Uterus (tissue), 4 donors: ENCODE data around the gene CHD1L. TPM values are rescaled to one million over a fixed set of nuclear protein-coding genes. Genes with fewer than 3 reads are reported as not detected.

Source experiments
- DNase-seq, 2 donors: peaks; one replicate each; pipeline ENCODE4 v3.0.0-alpha.2; 2019 to 2020
- H3K27ac ChIP-seq, 2 donors: fragments of 200-600 bp; sonication (generic); 1 replicate in 1 of 2; 2 replicates in 1 of 2; pipeline ENCODE4 v1.5.1; 2016 to 2018
- H3K27me3 ChIP-seq, 2 donors: fragments of 200-600 bp; sonication (generic); one replicate each; pipeline ENCODE4 v1.5.1; 2018 to 2019; ENCODE audit warnings: control low read depth in 1 of 2
- H3K36me3 ChIP-seq, 2 donors: fragments of 200-600 bp; sonication (generic); one replicate each; pipeline ENCODE4 v1.5.1; 2019; ENCODE audit warnings: control low read depth in 1 of 2
- H3K4me1 ChIP-seq, 2 donors: fragments of 200-600 bp; sonication (generic); one replicate each; pipeline ENCODE4 v1.5.1; 2018 to 2019; ENCODE audit warnings: control low read depth in 1 of 2
- H3K4me3 ChIP-seq, 2 donors: fragments of 200-600 bp; sonication (generic); 1 replicate in 1 of 2; 2 replicates in 1 of 2; pipeline ENCODE4 v1.5.1; 2018 to 2019; ENCODE audit warnings: mild to moderate bottlenecking in 1 of 2
- H3K9me3 ChIP-seq, 2 donors: fragments of 200-600 bp; sonication (generic); one replicate each; pipeline ENCODE4 v1.5.1; 2019; ENCODE audit warnings: control low read depth in 1 of 2
- POLR2A ChIP-seq, 2 donors: fragments of 450-650 bp; IDR thresholded peaks; one replicate each; pipeline ENCODE4 v1.6.1; 2016; ENCODE audit warnings: antibody characterized with exemption in 2 of 2, mild to moderate bottlenecking in 1 of 2, moderate library complexity in 1 of 2
- intact Hi-C: fragments of 100-400 bp; cut with DNase I; formaldehyde crosslinking; loops from one replicate; pipeline ENCODE4 v1.15.1; 2023; ENCODE audit warnings: low total_unique reads
- total RNA-seq, 4 donors: library from RNA; depleted of rRNA in 3 of 4; stranded (reverse); fragments of >200 nt in 3 of 4; gene quantifications; one replicate each; pipeline versions ENCODE4 v1.1.0 to v1.2.4, GENCODE V29; 2014 to 2023
- TF ChIP-seq, protein P1 (sequence below), 4 experiments: fragments of 200-600 bp in 2 of 4; fragments of 450-650 bp in 2 of 4; sonication (generic) in 2 of 4; IDR thresholded peaks; one replicate each; pipeline ENCODE4 v1.5.1; 2016 to 2019; ENCODE audit warnings: antibody characterized with exemption in 4 of 4, mild to moderate bottlenecking in 2 of 4, moderate library complexity in 1 of 4
- donor health status: DM: yes; HTN: yes; CAD: no.

The CHD1L gene
- total RNA-seq, 4 donors from 2014 or later, result 23.5 to 41.3 (median 39.5) TPM

DNA sequence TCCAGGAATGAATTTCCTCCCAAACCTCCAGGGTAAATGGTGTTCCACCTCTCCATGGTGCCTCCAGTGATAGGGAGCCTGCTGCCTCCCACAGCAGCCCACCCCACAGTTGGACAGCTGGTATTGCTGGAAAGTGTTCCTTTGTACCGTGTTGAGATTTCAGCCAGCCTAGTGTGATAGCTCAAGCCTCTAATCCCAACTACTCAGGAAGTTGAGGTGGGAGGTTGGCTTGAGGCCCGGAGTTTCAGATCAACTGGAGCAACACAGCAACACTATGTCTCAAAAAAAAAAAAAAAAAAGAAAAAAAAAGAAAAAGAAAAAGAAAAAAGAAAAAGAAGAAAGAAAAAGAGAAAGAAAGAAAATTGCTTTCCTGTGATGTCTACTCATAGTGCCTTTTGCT, 96.1 kb downstream of the CHD1L start:
- Histone ChIP-seq H3K9me3 (no peaks in the 10 kb centered on the region), H3K4me1 (no peaks in the 10 kb centered on the region), H3K27me3 (no peaks in the 10 kb centered on the region), H3K4me3 (no peak overlapping the region), H3K27ac (no peak overlapping the region), H3K36me3 (no peaks in the 10 kb centered on the region)
- TF ChIP-seq, protein P1, sequence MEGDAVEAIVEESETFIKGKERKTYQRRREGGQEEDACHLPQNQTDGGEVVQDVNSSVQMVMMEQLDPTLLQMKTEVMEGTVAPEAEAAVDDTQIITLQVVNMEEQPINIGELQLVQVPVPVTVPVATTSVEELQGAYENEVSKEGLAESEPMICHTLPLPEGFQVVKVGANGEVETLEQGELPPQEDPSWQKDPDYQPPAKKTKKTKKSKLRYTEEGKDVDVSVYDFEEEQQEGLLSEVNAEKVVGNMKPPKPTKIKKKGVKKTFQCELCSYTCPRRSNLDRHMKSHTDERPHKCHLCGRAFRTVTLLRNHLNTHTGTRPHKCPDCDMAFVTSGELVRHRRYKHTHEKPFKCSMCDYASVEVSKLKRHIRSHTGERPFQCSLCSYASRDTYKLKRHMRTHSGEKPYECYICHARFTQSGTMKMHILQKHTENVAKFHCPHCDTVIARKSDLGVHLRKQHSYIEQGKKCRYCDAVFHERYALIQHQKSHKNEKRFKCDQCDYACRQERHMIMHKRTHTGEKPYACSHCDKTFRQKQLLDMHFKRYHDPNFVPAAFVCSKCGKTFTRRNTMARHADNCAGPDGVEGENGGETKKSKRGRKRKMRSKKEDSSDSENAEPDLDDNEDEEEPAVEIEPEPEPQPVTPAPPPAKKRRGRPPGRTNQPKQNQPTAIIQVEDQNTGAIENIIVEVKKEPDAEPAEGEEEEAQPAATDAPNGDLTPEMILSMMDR (IDR thresholded peaks at IDR 0.05), result no peak
- TF ChIP-seq POLR2A (IDR thresholded peaks at IDR 0.05), result no peak
- DNase-seq, result no peak
- intact Hi-C loops, result no loop called here

DNA sequence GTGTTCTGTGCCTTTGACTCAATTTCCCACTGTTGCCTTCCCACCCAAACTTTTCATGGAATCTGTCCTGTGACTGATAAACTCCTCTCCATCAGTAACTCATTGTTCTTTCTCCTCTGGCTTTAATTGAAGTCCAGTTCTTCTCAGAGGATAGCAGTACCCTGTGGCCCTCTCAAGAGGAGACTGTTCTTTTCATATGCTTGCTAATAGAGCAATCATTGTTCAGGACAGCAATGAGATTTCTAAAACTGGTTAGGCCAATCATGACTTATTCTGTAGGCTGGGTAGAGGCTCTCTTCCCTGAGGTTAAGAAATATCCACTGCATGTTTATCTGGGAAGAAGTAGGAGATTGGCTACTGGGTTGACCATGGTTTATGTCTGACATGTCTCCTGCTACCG, 98.8 kb downstream of the CHD1L start:
- no peak overlapping the region for H3K4me3 ChIP-seq
- H3K36me3 ChIP-seq, result no peaks in the 10 kb centered on the region
- intact Hi-C loops, result no loop called here
- no peaks in the 10 kb centered on the region for H3K9me3 ChIP-seq
- DNase-seq, result no peak
- no peaks in the 10 kb centered on the region for H3K4me1 ChIP-seq
- TF ChIP-seq POLR2A (IDR thresholded peaks at IDR 0.05), result no peak
- TF ChIP-seq, protein P1 (IDR thresholded peaks at IDR 0.05), result no peak
- H3K27me3 ChIP-seq, result no peaks in the 10 kb centered on the region
- H3K27ac ChIP-seq, result no peak overlapping the region

Other genes starting within 250 kb of the CHD1L start
- gene PRKAB2, start 70.2 kb upstream of the CHD1L start, total RNA-seq, result 10 to 100 TPM; 10.9 to 22.5 (median 15.2) TPM
- 1 to 10 TPM; 2.1 to 3.9 (median 3.8) TPM for gene FMO5, start 17.3 kb upstream of the CHD1L start, total RNA-seq